ENCODE data around the gene CCDC198. TPM values are rescaled to one million over a fixed set of nuclear protein-coding genes. Genes with fewer than 3 reads are reported as not detected.
A peak's percentile ranks its signal among the peaks of the same experiment; 100 is the strongest.

Gene CCDC198
- total RNA-seq, 1 donor from 2014 or later = not detected

DNA sequence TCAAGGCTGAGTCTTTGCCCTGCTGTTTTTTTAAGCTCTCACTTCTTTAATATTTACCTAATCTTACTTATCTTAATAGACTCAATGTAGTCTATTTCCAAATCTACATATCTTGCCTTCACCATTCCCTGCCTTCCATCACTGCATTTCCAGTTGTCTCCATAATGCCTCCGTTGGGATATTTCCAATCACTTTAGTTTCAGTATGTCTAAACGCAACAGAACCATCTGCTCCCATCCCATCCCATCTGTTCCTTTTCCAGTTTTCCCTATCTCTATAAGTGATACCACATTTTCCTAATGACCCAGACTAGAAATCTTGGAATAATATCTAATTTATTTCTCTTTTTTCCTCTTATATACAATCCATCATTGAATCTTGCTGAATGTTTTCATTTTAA lies 15.1 kb upstream of the CCDC198 start:
- DNase-seq (ENCODE audit: low read depth) (no peak), FAIRE-seq (no peak)
- H3K27me3 ChIP-seq (ENCODE audit: control insufficient read depth, insufficient read depth, low read length) = no peaks in the 10 kb centered on the region
- no peak overlapping the region for H3K4me3 ChIP-seq (ENCODE audit: low read depth, low read length)
- H3K36me3 ChIP-seq (ENCODE audit: control insufficient read depth, insufficient read depth, low read length) = no peaks in the 10 kb centered on the region
- TF ChIP-seq, protein P1, sequence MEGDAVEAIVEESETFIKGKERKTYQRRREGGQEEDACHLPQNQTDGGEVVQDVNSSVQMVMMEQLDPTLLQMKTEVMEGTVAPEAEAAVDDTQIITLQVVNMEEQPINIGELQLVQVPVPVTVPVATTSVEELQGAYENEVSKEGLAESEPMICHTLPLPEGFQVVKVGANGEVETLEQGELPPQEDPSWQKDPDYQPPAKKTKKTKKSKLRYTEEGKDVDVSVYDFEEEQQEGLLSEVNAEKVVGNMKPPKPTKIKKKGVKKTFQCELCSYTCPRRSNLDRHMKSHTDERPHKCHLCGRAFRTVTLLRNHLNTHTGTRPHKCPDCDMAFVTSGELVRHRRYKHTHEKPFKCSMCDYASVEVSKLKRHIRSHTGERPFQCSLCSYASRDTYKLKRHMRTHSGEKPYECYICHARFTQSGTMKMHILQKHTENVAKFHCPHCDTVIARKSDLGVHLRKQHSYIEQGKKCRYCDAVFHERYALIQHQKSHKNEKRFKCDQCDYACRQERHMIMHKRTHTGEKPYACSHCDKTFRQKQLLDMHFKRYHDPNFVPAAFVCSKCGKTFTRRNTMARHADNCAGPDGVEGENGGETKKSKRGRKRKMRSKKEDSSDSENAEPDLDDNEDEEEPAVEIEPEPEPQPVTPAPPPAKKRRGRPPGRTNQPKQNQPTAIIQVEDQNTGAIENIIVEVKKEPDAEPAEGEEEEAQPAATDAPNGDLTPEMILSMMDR (IDR thresholded peaks at IDR 0.05; ENCODE audit: insufficient read depth, low read length, severe bottlenecking) = no peak

GRCh38 chr14:57502586-57503254 lies 9.1 kb upstream of the CCDC198 start:
- Histone ChIP-seq H3K27me3 (ENCODE audit: control insufficient read depth, insufficient read depth, low read length) (no peaks in the 10 kb centered on the region), H3K36me3 (ENCODE audit: control insufficient read depth, insufficient read depth, low read length) (no peaks in the 10 kb centered on the region), H3K4me3 (ENCODE audit: low read depth, low read length) (no peak overlapping the region)
- DNase-seq (ENCODE audit: low read depth) (no peak), FAIRE-seq (no peak)
- TF ChIP-seq, protein P1 (IDR thresholded peaks at IDR 0.05; ENCODE audit: insufficient read depth, low read length, severe bottlenecking) = no peak

DNA sequence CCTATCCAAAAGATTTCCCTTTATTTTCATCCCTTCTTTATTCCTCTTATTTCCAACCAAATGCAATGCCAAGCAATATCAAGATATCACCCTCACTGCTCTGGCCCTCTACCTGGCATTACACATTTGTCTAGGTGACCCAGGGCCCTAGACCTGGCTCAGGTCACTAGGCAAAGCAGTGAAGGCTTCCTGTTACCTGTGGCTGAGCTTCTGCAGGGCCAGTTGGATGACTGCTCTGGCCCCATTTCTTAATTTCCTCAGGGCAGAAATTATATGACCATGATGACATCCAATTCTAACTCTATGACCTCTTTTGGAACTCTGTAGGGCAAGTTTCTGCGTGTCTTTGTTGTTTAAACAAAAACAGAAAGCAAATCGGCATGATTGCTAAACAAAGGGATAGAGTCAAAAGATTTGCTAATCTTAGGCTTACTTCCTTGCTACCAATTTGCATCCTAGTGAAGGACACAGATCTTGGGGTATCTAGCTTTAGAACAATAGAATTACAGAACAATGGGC lies 7.4 kb upstream of the CCDC198 start:
- H3K4me3 ChIP-seq (ENCODE audit: low read depth, low read length) = no peak overlapping the region
- DNase-seq (ENCODE audit: low read depth) = peak; percentile 87
- FAIRE-seq = no peak
- no peaks in the 10 kb centered on the region for H3K36me3 ChIP-seq (ENCODE audit: control insufficient read depth, insufficient read depth, low read length)
- TF ChIP-seq, protein P1 (IDR thresholded peaks at IDR 0.05; ENCODE audit: insufficient read depth, low read length, severe bottlenecking) = no peak
- peaks cover 2% of the 10 kb centered on the region for H3K27me3 ChIP-seq (ENCODE audit: control insufficient read depth, insufficient read depth, low read length)

DNA sequence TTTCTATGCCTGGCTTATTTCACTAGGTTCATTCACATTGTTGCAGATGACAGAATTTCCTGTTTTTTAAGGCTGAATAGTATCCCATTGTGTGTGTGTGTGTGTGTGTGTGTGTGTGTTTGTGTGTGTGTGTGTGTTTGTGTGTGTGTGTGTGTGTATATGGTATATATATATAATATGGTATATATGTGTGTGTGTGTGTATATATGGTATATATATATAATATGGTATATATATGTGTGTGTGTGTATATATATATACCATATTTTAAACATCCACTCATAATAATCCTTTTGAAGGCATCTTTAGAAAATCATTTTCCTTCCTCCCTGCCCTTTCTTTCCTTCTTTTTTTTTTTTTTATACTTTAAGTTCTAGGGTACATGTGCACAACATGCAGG lies 5.0 kb upstream of the CCDC198 start:
- DNase-seq (ENCODE audit: low read depth) = no peak
- Histone ChIP-seq H3K36me3 (ENCODE audit: control insufficient read depth, insufficient read depth, low read length) (no peaks in the 10 kb centered on the region), H3K27me3 (ENCODE audit: control insufficient read depth, insufficient read depth, low read length) (peaks cover 2% of the 10 kb centered on the region), H3K4me3 (ENCODE audit: low read depth, low read length) (no peak overlapping the region)
- no peak for FAIRE-seq
- TF ChIP-seq, protein P1 (IDR thresholded peaks at IDR 0.05; ENCODE audit: insufficient read depth, low read length, severe bottlenecking) = no peak

DNA sequence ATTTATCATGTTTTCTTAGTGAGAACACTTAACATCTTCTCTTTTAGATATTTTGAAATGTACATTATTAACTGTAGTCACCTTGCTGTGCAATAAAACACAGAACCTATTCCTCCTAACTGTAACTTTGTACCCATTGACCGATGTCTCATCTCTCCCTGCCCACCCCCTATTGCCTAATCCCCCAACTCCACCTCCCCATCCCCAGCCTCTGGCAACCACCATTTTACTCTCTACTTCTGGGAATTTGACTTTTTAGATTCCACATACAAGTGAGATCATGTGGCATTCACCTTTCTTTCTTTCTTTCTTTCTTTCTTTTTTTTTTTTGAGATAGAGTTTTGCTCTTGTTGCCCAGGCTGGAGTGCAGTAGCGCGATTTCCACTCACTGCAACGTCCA lies 4.4 kb upstream of the CCDC198 start:
- H3K27me3 ChIP-seq (ENCODE audit: control insufficient read depth, insufficient read depth, low read length) = peaks cover 2% of the 10 kb centered on the region
- TF ChIP-seq, protein P1 (IDR thresholded peaks at IDR 0.05; ENCODE audit: insufficient read depth, low read length, severe bottlenecking) = no peak

GRCh38 chr14:57495416-57495815 lies 1.8 kb upstream of the CCDC198 start:
- DNase-seq (ENCODE audit: low read depth) = no peak
- Histone ChIP-seq H3K4me3 (ENCODE audit: low read depth, low read length) (no peak overlapping the region), H3K36me3 (ENCODE audit: control insufficient read depth, insufficient read depth, low read length) (no peaks in the 10 kb centered on the region), H3K27me3 (ENCODE audit: control insufficient read depth, insufficient read depth, low read length) (peaks cover 2% of the 10 kb centered on the region)
- FAIRE-seq = no peak
- TF ChIP-seq, protein P1 (IDR thresholded peaks at IDR 0.05; ENCODE audit: insufficient read depth, low read length, severe bottlenecking) = no peak

More for the DNA sequence above, 4.4 kb upstream of the CCDC198 start:
- Histone ChIP-seq H3K36me3 (ENCODE audit: control insufficient read depth, insufficient read depth, low read length) (no peaks in the 10 kb centered on the region), H3K4me3 (ENCODE audit: low read depth, low read length) (no peak overlapping the region)
- DNase-seq (ENCODE audit: low read depth) (no peak), FAIRE-seq (no peak)
